HG03575 (cell line): ENCODE results near the gene CCDC88A.
A peak's percentile ranks its signal among the peaks of the same experiment; 100 is the strongest.
"Not testable (repeated sequence)": the region's sequence is repeated elsewhere in the genome, so short reads cannot be mapped to it uniquely, and the experiment has no call there.

Experiments used
- ATAC-seq: cut with Tn5 transposase; IDR thresholded peaks from one replicate; pipeline ENCODE4 v1.9.1; 2021; ENCODE audit not compliant: unreplicated experiment, insufficient number of reproducible peaks, low FRiP score; ENCODE audit errors: extremely low read depth

Gene CCDC88A

GRCh38 chr2:55334728-55335127, 84.9 kb downstream of the CCDC88A start:
- ATAC-seq, result no peak

GRCh38 chr2:55330541-55331297, 88.9 kb downstream of the CCDC88A start:
- no peak for ATAC-seq

- ATAC-seq, result no peak
Observed at GRCh38 chr2:55327470-55328230, 92.0 kb downstream of the CCDC88A start.

GRCh38 chr2:55314985-55315384, 104.7 kb downstream of the CCDC88A start:
- no peak for ATAC-seq

GRCh38 chr2:55311444-55311870, 108.2 kb downstream of the CCDC88A start:
- peak; percentile 92 for ATAC-seq

GRCh38 chr2:55309446-55309845, 110.2 kb downstream of the CCDC88A start:
- ATAC-seq, result no peak

- peak; percentile 64 for ATAC-seq
Observed at GRCh38 chr2:55302241-55302640, 117.4 kb downstream of the CCDC88A start.

- no peak for ATAC-seq
Observed at GRCh38 chr2:55301277-55301676, 118.4 kb downstream of the CCDC88A start.

- no peak for ATAC-seq
Observed at GRCh38 chr2:55296393-55296792, 123.3 kb downstream of the CCDC88A start.

GRCh38 chr2:55283083-55283482, 136.6 kb downstream of the CCDC88A start:
- ATAC-seq, result no peak

- peak; percentile 74 for ATAC-seq
Observed at GRCh38 chr2:55282110-55282917, 137.3 kb downstream of the CCDC88A start.

- not testable (repeated sequence) for ATAC-seq
Observed at GRCh38 chr2:55280851-55281546, 138.7 kb downstream of the CCDC88A start.

GRCh38 chr2:55279859-55280424, 139.7 kb downstream of the CCDC88A start:
- ATAC-seq, result not testable (repeated sequence)

- not testable (repeated sequence) for ATAC-seq
Observed at GRCh38 chr2:55279214-55279835, 140.3 kb downstream of the CCDC88A start.

GRCh38 chr2:55277310-55277709, 142.3 kb downstream of the CCDC88A start:
- no peak for ATAC-seq

- not testable (repeated sequence) for ATAC-seq
Observed at GRCh38 chr2:55274346-55274745, 145.3 kb downstream of the CCDC88A start.

GRCh38 chr2:55269645-55269990, 150.0 kb downstream of the CCDC88A start:
- ATAC-seq, result no peak

- peak; percentile 77 for ATAC-seq
Observed at GRCh38 chr2:55268907-55269644, 150.6 kb downstream of the CCDC88A start, which contains the start of gene MTIF2. TSS of gene MTIF2 (minus strand) at chr2:55269231. CDS start at chr2:55263858, 5,373 bp downstream.
